HepG2 (cell line): ENCODE measurements around the gene CCDC117. TPM values are rescaled to one million over a fixed set of nuclear protein-coding genes. Genes with fewer than 3 reads are reported as not detected.
A peak's percentile ranks its signal among the peaks of the same experiment; 100 is the strongest.

Experiments used
- BCLAF1 ChIP-seq: fragments of 450-650 bp; IDR thresholded peaks from 2 replicates; pipeline ENCODE4 v1.6.1; 2017; ENCODE audit warnings: mild to moderate bottlenecking
- CCDC6 ChIP-seq: sonication (generic); formaldehyde crosslinking; IDR thresholded peaks from 2 replicates; pipeline ENCODE4 v1.8.1; 2022; ENCODE audit warnings: mild to moderate bottlenecking, missing genetic modification reagents, moderate library complexity
- CTCF ChIP-seq: sonication (generic); formaldehyde crosslinking; IDR thresholded peaks from 2 replicates; pipeline ENCODE4 v1.5.0; 2020; ENCODE audit warnings: mild to moderate bottlenecking, missing genetic modification reagents, moderate library complexity
- RAD21 ChIP-seq: fragments of 450-650 bp; formaldehyde crosslinking; IDR thresholded peaks from 2 replicates; pipeline ENCODE4 v1.5.0; 2020; ENCODE audit warnings: mild to moderate bottlenecking
- SMARCE1 ChIP-seq: fragments of 450-650 bp; IDR thresholded peaks from 2 replicates; pipeline ENCODE4 v1.6.1; 2017; ENCODE audit warnings: borderline replicate concordance
- ZHX1 ChIP-seq: sonication (generic); formaldehyde crosslinking; IDR thresholded peaks from 2 replicates; pipeline ENCODE4 v1.8.1; 2022; ENCODE audit warnings: low read depth, mild to moderate bottlenecking, missing genetic modification reagents
- ZMYM3 ChIP-seq: sonication (generic); formaldehyde crosslinking; IDR thresholded peaks from 2 replicates; pipeline ENCODE4 v1.5.1; 2020; ENCODE audit warnings: mild to moderate bottlenecking, missing genetic modification reagents
- ZNF605 ChIP-seq: sonication (generic); formaldehyde crosslinking; IDR thresholded peaks from 2 replicates; pipeline ENCODE4 v1.8.0; 2022; ENCODE audit warnings: mild to moderate bottlenecking, missing genetic modification reagents
- ZNF670 ChIP-seq: sonication (generic); formaldehyde crosslinking; IDR thresholded peaks from 2 replicates; pipeline ENCODE4 v1.8.0; 2022; ENCODE audit warnings: mild to moderate bottlenecking, missing genetic modification reagents, borderline replicate concordance
- ZNF687 ChIP-seq: sonication (generic); formaldehyde crosslinking; IDR thresholded peaks from 2 replicates; pipeline ENCODE4 v1.5.1; 2020; ENCODE audit warnings: mild to moderate bottlenecking, missing genetic modification reagents, moderate library complexity
- ZNF784 ChIP-seq: sonication (generic); formaldehyde crosslinking; IDR thresholded peaks from 2 replicates; pipeline ENCODE4 v1.5.1; 2020; ENCODE audit warnings: missing genetic modification reagents, mild to moderate bottlenecking, borderline replicate concordance
- ZSCAN25 ChIP-seq: sonication (generic); formaldehyde crosslinking; IDR thresholded peaks from 2 replicates; pipeline ENCODE4 v1.8.0; 2022; ENCODE audit warnings: mild to moderate bottlenecking, missing genetic modification reagents
- polyA plus RNA-seq, 8 experiments: library from polyadenylated mRNA; depleted of rRNA in 3 of 8; stranded (reverse) in 7 of 8; unstranded in 1 of 8; fragments of >200 nt; fragmentation: Illumina TruSeq in 4 of 8; extraction: Trizol in 4 of 8; gene quantifications; 2 replicates each; pipeline versions ENCODE4 v1.2.1 to v1.2.3, GENCODE V29; 2011 to 2016; ENCODE audit warnings: low read depth in 4 of 8, missing spikeins in 1 of 8, mixed read lengths in 1 of 8; ENCODE audit not compliant: insufficient read depth in 1 of 8
- total RNA-seq, 5 experiments: library from RNA; depleted of rRNA; stranded (reverse); fragments of >200 nt; fragmentation: Illumina TruSeq; extraction: Trizol; gene quantifications; 2 replicates each; pipeline ENCODE4 v1.2.3, GENCODE V29; 2016; ENCODE audit warnings: low read depth in 1 of 5

The CCDC117 gene
- total and polyA plus RNA-seq, 2 of the 13 experiments (the other 11 are each of a cell fraction or from before 2014, with no cell fraction given) = 12.6 to 34.2 TPM

GRCh38 chr22:28831140-28832072 is 58.9 kb downstream of the CCDC117 start (continued):
- TF ChIP-seq ZNF687 (CRISPR knock-in tag) = peak; percentile 52
- TF ChIP-seq CTCF (CRISPR knock-in tag) = peak; percentile 44
- TF ChIP-seq ZNF605 (CRISPR knock-in tag) = no peak
- TF ChIP-seq ZNF670 (CRISPR knock-in tag) = no peak
- no peak for TF ChIP-seq CCDC6
- no peak for TF ChIP-seq ZNF784 (CRISPR knock-in tag)
- TF ChIP-seq RAD21 = no peak
- no peak for TF ChIP-seq BCLAF1
- no peak for TF ChIP-seq SMARCE1
- no peak for TF ChIP-seq ZSCAN25 (CRISPR knock-in tag)
- TF ChIP-seq ZMYM3 = 0 out of 2 replicates have a peak, but pooled peaks have one; percentile 16
- no peak for TF ChIP-seq ZHX1 (CRISPR knock-in tag)
